Endometrium (tissue), 2 donors: ENCODE data around the gene RET.
A peak's percentile ranks its signal among the peaks of the same experiment; 100 is the strongest.
"Not testable (repeated sequence)": the region's sequence is repeated elsewhere in the genome, so short reads cannot be mapped to it uniquely, and the experiment has no call there.

ENCODE experiments used
- FAIRE-seq: peaks from 2 replicates; lab custom pipeline; 2012; peaks lifted over from hg19 to GRCh38; lab: Jason Lieb, UNC
- donor health status: control.
- donor health status: control.

The RET gene

DNA sequence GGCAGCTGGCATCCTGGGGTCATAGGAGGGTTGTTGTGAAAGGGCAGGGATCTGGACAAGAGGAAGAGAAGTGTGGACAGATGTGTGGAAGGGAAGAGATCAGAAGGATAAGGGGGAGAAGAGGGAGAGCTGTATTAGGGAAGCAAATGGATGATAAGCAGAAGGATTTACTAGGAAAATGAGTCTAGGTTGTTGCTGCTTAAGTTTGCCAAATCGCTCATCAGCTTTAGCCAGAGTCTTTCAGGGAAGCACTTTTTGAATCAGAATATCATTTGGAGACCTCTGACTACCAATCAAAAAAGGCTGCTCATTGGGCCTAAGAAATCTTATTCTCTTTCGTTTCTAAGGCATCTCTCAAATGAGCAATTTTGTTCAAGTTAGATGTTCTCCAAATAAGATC lies 58.8 kb downstream of the RET start:
- FAIRE-seq: no peak

DNA sequence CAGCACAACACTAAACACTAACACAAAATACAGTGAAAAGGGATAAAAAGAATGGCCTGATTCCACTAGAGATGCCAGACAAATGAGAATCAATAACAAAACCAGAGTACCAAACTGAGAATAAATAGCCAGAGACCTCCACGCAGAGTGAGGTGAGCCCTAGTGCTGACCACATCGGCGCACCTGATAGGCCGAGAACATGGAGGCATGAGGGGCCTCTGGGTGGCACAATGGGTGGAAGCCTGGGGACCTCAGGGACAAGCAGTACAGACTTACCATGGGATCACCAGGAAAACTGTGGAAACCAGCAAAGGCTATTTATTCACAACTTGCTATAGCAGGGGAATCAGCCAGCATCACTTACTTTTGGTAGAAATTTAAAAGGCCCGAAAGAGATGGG lies 59.6 kb downstream of the RET start:
- no peak for FAIRE-seq

DNA sequence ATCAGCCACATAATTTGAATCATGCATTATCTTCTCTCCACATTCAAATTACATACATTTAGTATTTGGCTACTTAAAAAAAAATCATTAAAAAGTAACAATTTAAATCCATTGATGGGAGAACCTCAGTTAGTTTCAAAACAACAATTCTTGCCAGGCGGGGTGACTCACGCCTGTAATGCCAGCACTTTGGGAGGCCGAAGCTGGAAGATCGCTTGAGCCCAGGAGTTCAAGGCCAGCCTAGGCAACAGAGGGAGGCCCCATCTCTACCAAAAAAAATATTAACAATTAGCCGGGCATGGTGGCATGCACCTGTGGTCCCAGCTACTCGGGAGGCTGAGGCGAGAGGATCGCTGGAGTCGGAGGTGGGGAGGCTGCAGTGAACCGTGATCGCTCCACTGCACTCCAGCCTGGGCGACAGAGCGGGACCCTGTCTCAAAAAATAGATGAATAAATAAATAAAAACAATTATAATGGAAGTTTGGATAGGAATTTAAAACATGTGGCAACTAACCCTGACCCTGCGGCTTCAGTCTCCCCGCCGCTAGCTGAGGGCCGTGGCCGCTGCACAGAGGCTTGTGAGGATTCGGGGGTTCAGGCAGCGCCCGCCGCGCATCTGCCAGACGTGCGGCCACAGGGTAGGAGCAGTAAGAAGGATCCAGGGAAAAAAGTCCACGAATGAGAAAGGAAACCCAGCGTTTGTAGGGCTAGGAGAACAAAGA lies 60.3 kb downstream of the RET start:
- no peak for FAIRE-seq

DNA sequence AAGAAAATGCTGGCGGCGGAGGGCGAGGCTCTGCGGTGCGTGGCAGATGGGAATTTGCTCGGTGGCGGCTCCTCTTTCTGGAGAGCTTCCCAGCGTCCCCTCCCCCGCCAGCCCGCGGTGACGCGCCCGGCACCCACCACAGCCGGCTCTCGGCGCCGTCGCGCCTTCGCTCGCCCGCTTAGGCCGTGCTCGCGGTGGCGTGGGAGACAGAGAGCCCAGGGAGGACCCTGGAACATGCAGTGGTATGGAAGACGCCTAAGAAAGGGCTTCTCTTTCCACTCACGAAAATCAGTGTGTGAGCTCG lies 60.8 kb downstream of the RET start:
- FAIRE-seq: no peak

DNA sequence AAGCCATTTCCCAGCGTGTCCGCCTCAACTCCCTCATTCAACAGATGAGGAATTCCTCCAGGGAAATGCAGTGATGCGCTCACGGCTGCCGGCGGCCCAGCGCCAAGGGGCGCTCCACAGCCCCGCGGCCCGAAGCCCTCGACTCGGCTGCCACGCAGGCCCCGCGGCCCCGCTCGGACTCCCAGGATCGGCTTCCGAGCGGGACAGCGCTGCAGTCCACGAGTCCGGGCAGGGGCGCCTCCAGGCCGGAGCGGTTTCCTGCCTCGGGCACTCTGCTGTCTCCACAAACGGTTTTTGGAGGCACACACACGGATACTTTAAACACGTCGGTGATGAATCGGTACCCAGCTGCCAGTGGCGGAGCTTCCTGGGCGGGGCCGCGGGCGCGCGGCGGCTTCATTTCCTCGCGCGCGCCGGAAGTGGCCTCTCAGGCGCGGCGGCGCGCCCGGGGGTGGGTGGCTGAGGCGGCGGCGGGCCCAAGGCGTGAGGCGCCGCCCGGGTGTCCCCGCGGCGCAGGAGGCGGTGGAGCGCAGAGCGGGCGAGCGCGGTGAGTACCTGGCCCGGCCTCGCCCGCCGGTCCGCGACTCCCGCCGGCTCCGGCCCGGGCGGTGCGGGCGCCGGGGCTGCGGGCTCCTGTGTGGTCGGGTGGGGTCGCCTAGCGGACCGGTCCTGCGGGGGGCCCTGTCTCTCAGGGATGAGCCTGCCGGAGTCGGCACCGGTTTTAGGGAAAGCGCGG lies 61.3 kb downstream of the RET start, which contains the start of gene CSGALNACT2:
TSS of gene CSGALNACT2 (plus strand) at position 425 of the 736 bp plus-strand sequence. CDS start 16,705 bp downstream, outside the sequence.
- FAIRE-seq: no peak

DNA sequence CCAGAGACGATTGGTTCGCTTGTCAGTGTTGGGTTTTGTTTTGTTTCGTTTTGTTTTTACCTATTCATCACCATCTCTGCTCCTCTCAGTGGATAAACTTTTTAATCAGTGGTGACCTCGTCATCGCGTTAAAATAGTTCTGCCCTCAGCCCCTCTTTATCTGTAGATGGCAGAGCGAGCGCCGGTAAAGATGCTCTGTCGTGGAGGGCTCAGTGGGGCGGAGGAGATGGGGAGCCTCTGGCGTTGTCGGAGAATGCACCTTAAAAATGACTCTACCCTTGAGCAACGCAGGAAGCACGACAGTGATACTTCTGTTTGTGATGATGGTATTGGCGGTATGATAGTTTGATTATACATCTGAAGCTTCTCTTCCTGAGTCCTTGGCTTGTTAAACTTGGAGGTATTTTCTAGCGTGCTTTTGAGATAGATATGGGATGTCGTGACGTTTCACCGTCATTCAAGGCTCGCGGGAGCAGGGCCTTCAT lies 61.9 kb downstream of the RET start:
- no peak for FAIRE-seq

DNA sequence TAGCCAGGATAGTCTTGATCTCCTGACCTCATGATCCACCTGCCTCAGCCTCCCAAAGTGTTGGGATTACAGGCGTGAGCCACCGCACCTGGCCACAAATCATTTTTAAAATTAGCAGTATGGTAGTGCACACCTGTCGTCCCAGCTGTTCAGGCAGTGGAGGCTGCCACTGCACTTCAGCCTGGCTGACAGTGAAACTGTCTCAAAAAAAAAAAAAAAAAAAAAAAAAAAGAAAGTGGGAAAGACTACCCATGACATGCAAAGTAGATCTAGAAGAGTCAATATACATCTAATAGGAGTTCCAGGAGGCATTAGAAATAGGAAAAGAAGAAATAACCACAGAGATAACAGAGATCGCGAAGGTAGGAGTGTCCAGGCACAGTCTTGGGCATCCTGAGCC lies 64.6 kb downstream of the RET start:
- no peak for FAIRE-seq

DNA sequence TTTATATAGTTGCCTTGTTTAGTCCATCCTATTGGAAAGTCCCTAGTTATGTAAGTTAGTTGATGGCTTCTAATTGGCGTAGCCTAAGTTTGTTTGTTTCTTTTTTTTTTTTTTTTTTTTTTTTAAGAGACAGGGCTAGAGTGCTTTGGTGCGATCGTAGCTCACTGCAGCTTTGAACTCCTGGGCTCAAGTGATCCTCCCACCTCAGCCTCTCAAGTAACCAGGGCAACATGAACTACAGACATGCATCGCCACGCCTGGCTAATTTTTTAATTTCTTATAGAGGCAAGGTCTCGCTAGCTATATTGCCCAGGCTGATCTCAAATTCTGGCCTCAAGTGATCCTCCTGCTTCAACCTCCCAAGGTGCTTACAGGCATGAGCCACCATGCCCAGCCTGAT lies 68.4 kb downstream of the RET start:
- no peak for FAIRE-seq

DNA sequence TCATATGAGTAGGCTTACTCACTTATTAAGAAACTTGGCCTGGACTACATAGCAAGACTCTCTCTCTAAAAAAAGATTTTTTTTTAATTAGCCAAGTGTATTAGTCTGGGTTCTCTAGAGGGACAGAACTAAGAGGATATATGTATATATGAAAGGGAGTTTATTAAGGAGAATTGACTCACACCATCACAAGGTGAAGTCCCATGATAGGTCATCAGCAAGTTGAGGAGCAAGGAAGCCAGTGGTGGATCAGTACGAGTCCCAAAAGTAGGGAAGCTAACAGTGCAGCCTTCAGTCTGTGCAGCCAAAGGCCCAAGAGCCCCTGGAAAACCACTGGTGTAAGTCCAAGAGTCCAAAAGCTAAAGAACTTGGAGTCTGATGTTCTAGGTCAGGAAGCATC lies 69.1 kb downstream of the RET start:
- not testable (repeated sequence) for FAIRE-seq

DNA sequence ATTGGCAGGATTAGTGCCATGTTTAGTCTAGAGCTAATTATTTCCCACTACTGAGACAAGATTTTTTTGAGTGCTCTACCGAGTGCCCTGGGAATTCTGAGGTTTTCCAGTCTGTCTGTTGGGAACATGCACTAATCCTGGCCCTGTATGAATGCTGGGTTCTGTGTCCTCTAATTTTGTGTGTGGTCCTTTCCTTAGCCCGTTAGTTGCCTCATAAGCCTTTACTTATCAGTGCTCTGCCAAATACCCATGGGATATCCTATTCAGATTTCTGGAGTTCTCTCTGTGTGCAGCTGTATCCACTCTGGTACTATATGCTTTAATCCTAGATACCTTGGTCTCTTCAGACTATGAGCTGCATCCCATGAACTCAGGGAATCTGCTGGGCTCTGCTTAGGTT lies 74.5 kb downstream of the RET start:
- no peak for FAIRE-seq

DNA sequence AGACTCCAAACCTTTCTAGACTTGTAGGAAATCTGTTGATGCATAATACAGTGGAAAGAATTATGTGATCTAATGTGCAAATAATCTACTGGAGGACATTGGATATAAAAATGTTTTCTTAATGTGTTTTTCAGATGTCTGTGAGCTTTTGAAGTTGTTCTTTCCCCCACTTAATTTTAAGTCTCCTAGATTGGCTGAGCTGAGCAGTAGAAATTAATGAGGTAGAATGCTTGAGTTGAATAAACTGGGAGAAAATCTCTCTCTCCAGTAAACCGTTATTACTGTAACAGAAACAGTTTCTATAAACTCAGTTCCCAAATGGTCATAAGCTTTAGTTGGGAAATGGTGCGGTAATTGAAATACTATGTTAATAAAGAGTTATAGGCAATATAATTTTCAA lies 77.0 kb downstream of the RET start:
- FAIRE-seq: peak; percentile 78

DNA sequence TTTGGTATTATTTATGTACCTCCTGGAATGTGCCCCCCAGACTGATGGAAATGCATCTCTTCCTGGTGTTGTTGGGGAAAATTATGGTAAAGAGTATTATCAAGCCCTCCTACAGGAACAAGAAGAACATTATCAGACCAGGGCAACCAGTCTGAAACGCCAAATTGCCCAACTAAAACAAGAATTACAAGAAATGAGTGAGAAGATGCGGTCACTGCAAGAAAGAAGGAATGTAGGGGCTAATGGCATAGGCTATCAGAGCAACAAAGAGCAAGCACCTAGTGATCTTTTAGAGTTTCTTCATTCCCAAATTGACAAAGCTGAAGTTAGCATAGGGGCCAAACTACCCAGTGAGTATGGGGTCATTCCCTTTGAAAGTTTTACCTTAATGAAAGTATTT lies 78.4 kb downstream of the RET start:
- no peak for FAIRE-seq

DNA sequence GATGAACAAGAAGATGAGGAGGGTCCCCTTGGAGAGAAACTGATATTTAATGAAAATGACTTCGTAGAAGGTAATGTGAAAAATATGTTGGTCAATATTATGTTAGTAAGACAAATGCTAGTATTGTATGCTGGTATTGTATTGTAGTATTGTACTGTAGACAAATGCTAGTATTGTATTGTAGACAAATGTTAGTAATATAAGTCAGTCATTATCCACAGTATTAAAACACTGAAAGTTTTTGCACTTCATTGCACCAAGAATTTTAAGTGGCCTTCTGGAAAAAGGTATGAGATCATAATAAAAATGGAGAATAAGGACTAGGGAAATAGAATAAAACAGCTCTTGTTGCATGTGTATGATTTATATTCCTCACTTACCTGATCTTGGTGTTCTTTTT lies 78.9 kb downstream of the RET start:
- no peak for FAIRE-seq

DNA sequence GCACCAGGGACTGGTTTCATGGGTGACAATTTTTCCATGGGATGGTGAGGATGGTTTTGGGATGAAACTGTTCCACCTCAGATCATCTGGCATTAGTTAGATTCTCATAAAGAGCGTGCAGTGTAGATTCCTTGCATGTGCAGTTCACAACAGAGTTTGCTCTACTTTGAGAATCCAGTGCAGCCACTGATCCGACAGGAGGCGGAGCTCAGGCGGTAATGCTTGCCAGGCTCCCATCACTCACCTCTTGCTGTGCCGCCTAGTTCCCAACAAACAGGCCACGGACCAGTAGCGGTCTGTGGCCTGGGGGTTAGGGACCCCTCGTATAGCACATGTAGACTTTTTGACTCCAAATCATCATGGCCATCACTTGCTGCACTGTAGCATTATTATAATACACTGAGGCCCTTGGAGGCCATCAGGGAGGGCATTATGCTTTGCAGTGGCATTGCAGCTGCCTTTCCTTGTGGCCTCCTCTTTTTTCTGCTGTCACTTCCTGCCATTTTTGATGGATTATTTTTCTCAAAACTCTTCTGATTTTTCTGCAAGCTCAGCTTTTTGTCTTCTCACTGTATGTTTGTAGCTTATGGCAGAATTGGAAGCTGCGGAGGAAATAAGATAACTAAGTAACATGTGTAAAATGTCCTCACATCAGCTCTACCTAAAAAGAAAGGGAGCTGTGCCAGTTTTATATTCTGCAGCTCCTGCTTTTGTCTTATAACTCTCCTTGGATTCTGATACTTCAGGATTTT lies 79.9 kb downstream of the RET start:
- no peak for FAIRE-seq

DNA sequence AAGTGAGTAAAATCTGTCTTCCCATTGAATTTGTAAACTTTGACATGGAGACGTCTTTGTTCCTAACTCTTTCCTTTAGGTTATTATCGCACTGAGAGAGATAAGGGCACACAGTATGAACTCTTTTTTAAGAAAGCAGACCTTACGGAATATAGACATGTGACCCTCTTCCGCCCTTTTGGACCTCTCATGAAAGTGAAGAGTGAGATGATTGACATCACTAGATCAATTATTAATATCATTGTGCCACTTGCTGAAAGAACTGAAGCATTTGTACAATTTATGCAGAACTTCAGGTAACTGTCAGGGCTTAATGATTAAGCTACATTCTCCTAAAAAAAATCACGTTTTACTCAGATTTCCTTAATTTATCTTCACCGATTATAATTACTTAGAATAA lies 81.8 kb downstream of the RET start:
- FAIRE-seq: no peak

DNA sequence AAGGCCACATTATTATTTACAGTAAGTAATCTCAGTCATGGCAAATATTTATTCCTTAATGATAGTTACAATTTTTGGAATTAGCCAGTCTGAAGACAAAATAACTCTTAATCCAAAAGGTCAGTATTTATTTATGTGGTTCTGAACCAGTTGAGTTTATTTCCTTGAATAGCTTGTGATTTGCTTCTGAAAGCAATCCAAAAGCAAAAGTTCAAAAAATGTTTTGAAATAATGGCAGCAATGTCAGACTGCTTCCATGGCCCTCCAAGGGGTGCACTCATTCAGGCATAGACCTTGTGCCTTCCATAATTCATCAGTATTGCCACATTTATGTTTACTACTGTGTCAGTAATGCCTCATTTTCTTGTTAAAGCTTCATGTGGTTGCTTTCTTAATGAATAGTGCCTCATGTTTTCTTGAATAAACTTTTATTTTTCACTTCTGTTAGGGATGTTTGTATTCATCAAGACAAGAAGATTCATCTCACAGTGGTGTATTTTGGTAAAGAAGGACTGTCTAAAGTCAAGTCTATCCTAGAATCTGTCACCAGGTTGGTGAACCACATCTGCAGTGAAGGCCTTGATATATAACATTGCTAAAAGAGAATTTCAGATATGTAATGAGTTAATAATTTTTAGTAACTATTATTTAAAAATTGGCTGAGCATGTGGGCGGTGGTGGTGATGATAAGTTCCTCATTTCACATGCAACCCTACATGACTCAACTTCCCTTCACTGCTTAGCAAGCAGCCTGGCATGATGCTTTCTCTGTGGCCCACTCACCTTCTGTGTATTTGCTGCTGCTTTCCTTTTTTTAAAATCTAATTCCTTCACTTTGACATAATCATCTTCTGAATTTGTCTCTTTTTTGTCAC lies 83.4 kb downstream of the RET start:
- peak; percentile 91 for FAIRE-seq

DNA sequence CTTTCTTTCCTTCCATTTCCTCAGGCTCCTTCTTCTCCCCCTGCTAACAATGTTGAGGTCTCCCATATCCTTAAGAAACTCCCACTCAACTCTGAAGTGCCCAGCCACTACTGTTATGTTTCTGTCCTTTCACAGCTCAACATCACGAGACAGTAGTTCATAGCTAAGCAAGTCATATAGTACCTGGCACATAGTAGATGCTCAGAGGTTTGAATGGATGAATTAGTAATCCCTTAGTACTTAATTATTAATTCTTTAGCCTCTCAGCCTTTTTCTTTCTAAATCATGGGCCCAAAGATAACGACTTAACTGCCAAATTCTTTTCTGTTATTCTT lies 84.0 kb downstream of the RET start:
- FAIRE-seq: no peak

DNA sequence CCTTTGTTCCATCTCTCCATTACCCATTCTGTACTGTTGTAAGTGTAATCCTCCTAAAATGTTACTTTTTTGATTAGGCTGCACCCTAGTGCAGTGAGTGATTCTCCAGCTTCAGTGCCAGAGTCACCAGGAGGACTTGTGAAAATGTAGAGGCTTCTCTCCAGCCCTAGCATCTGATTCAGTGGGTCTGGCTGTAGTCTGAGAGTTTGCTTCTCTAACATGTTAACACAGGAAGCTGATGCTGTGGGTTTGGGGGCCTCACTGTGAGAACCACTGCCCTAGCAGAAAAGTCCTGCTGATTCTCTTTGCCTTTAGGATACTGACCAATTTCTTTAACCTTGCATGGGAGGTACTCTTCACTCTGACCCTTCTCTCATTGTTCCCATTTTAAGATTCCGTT lies 85.7 kb downstream of the RET start:
- FAIRE-seq: no peak

DNA sequence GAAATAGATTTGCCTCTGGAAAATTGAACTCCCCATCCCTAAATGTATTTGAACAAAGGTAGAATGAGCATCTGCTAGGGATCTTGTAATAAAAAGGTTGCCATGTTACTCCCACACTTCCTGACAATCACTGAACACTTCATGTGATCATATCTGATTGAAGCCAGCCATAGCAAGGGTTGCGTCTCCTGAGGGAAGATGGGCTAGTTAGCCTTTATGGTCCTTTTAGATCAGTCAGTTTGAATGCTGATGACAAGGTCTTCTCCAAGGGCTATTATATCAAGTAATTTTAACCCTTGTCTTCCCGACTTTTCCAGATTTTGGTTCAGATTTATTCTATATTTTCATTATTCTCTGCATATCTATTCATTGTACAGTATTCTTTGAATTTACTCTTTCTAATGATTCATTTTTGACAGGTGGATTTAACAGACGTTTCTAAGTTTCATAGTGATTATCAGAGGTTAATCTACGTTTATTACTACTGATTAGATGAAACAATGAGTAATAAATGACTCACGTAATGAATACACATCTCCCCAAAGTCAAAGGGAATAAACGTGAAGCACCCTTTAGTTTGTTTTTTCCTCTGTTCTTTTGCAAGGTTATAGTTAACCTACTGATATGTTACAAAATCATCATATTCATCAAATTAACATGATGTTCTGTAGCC lies 89.5 kb downstream of the RET start:
- FAIRE-seq: no peak

DNA sequence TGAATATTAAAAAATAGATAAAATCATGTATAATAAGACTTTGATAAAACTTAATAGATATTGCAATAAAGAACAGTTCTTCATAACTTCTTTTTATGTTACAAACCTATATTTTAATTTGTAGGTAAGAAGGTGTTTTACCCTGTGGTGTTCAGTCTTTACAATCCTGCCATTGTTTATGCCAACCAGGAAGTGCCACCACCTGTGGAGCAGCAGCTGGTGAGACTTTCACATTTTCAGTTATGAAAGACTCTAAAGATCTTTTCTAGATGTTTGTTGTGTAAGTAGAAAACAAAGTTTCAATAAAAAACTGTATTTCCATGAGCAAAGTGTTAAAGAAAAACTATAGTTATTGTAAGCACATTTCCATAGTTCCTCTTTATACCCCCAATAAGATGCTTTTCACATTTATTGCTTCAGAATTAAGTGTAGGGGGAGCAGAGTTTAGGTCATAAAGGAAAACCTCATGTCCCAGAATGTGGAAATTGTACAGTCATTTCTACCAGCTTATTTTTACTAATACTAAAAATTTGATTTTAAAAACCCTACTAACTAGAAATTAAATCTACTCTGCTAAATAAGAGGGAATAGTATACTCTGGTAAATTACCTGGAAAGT lies 90.1 kb downstream of the RET start:
- FAIRE-seq: peak; percentile 21

DNA sequence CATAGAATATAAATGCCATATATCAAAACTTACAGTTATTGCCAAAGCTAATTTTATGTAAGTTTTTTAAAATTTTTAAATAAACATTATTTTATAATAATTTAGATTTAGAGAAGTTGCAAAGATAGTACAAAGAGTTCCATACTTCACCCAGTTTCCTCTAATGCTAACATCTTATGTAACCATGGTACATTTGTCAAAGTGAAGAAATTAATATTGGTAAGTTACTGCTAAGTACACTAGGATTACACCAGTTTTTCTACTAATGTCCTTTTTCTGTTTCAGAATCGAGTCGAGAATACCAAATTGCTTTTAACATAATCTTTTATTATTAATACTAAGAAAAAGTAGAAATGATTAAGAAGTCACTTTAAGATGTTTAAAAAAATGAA lies 90.6 kb downstream of the RET start:
- peak; percentile 59 for FAIRE-seq
